ENCODE data around the gene CCDC187. TPM values are rescaled to one million over a fixed set of nuclear protein-coding genes. Genes with fewer than 3 reads are reported as not detected.

Gene CCDC187
- total and polyA plus RNA-seq, 2 of the 13 experiments (the other 11 are each of a cell fraction or from before 2014, with no cell fraction given), result 0.03 to 0.13 TPM

GRCh38 chr9:136345281-136346156 is 41.6 kb upstream of the CCDC187 start (continued):
- TF ChIP-seq PREB (CRISPR knock-in tag; IDR thresholded peaks at IDR 0.05) (no peak), ZNF326 (CRISPR knock-in tag; IDR thresholded peaks at IDR 0.05; ENCODE audit: borderline replicate concordance) (no peak), ZNF576 (CRISPR knock-in tag; IDR thresholded peaks at IDR 0.05) (no peak), NFKB2 (CRISPR knock-in tag; IDR thresholded peaks at IDR 0.05; ENCODE audit: borderline replicate concordance) (0 out of 2 replicates have a peak, but pooled peaks have one; percentile 21), SMARCC2 (IDR thresholded peaks at IDR 0.05) (no peak), NFATC3 (CRISPR knock-in tag; IDR thresholded peaks at IDR 0.05) (peak; percentile 56; the same call in 1 of the 2 replicates), ZNF883 (CRISPR knock-in tag; IDR thresholded peaks at IDR 0.05; ENCODE audit: not compliant biosample characterization) (peak; percentile 90), TCF7 (IDR thresholded peaks at IDR 0.05; ENCODE audit: low read depth) (no peak), ZNF430 (CRISPR knock-in tag; IDR thresholded peaks at IDR 0.05) (peak; percentile 25; the same call in 1 of the 2 replicates), FOSL2 (CRISPR knock-in tag; IDR thresholded peaks at IDR 0.05) (no peak), MTA1 (CRISPR knock-in tag; IDR thresholded peaks at IDR 0.05; ENCODE audit: borderline replicate concordance) (0 out of 2 replicates have a peak, but pooled peaks have one; percentile 9), RFX1 (IDR thresholded peaks at IDR 0.05) (no peak), ZNF230 (CRISPR knock-in tag; IDR thresholded peaks at IDR 0.05) (0 out of 2 replicates have a peak, but pooled peaks have one; percentile 18), PHF21A (CRISPR knock-in tag; IDR thresholded peaks at IDR 0.05) (peak; percentile 88), GATAD2A (CRISPR knock-in tag; IDR thresholded peaks at IDR 0.05) (peak; percentile 45), GTF3A (CRISPR knock-in tag; conservative IDR thresholded peaks at IDR 0.05) (no peak), MAZ (IDR thresholded peaks at IDR 0.05; ENCODE audit: borderline replicate concordance, low read depth, low read length) (peak; percentile 19; the same call in 1 of the 2 replicates), MAZ (CRISPR knock-in tag; IDR thresholded peaks at IDR 0.05; ENCODE audit: low read depth) (peak; percentile 86), ZC3H13 (CRISPR knock-in tag; IDR thresholded peaks at IDR 0.05) (no peak), ZFP90 (CRISPR knock-in tag; IDR thresholded peaks at IDR 0.05; ENCODE audit: borderline replicate concordance) (no peak), IRF9 (CRISPR knock-in tag; IDR thresholded peaks at IDR 0.05; ENCODE audit: borderline replicate concordance) (no peak), ZNF160 (CRISPR knock-in tag; IDR thresholded peaks at IDR 0.05) (no peak), XRCC5 (optimal IDR thresholded peaks at IDR 0.05; ENCODE audit: low read length) (peak; percentile 67), ZBTB42 (CRISPR knock-in tag; IDR thresholded peaks at IDR 0.05) (no peak), MZF1 (CRISPR knock-in tag; IDR thresholded peaks at IDR 0.05; ENCODE audit: borderline replicate concordance) (no peak), MXI1 (IDR thresholded peaks at IDR 0.05; ENCODE audit: borderline replicate concordance, low read depth, low read length) (peak; percentile 64; the same call in 1 of the 3 replicates), ATF7-NPFF (CRISPR knock-in tag; IDR thresholded peaks at IDR 0.05; ENCODE audit: low read depth) (0 out of 2 replicates have a peak, but pooled peaks have one; percentile 39)
